K562 (cell line): ENCODE results near the gene PGF. TPM values are rescaled to one million over a fixed set of nuclear protein-coding genes. Genes with fewer than 3 reads are reported as not detected.

ENCODE experiments used
- BRD9 ChIP-seq: fragments of 450-650 bp; IDR thresholded peaks from 2 replicates; pipeline ENCODE4 v1.6.1; 2018; ENCODE audit warnings: low read depth; ENCODE audit not compliant: partially characterized antibody
- DPF2 ChIP-seq: fragments of 450-650 bp; IDR thresholded peaks from 2 replicates; pipeline ENCODE4 v1.6.1; 2016
- E2F6 ChIP-seq, 2 experiments: IDR thresholded peaks; 2 replicates each; pipeline ENCODE4 v1.6.1; 2011; ENCODE audit warnings: borderline replicate concordance in 1 of 2, control low read depth in 1 of 2, low read depth in 1 of 2, low read length in 1 of 2, mild to moderate bottlenecking in 1 of 2, mixed read lengths in 1 of 2, moderate library complexity in 1 of 2; ENCODE audit not compliant: insufficient read depth in 1 of 2, insufficient read length in 1 of 2, poor library complexity in 1 of 2, severe bottlenecking in 1 of 2; ENCODE audit errors: extremely low read depth in 1 of 2
- HMBOX1 ChIP-seq: sonication (generic); IDR thresholded peaks from 2 replicates; pipeline ENCODE4 v1.6.1; 2016
- JUNB ChIP-seq: fragments of 450-650 bp; formaldehyde crosslinking; conservative IDR thresholded peaks from 2 replicates; pipeline ENCODE4 v1.4.0; 2020; ENCODE audit warnings: mild to moderate bottlenecking
- NFATC3 ChIP-seq: fragments of 450-650 bp; IDR thresholded peaks from 2 replicates; pipeline ENCODE4 v1.6.1; 2017; ENCODE audit warnings: mild to moderate bottlenecking
- POLR3A ChIP-seq: IDR thresholded peaks from 2 replicates; pipeline ENCODE4 v1.6.1; 2011; ENCODE audit warnings: borderline replicate concordance, mild to moderate bottlenecking, moderate library complexity; ENCODE audit not compliant: insufficient read length, insufficient read depth; ENCODE audit errors: extremely low read depth
- RAD21 ChIP-seq, 2 experiments: fragments of 250-450 bp in 1 of 2; fragments of 450-650 bp in 1 of 2; sonication (Bioruptor Pico) in 1 of 2; formaldehyde crosslinking in 1 of 2; IDR thresholded peaks in 1 of 2; conservative IDR thresholded peaks in 1 of 2; 2 replicates each; pipeline versions ENCODE4 v1.4.0 to v1.8.0; 2020 to 2022; ENCODE audit warnings: mild to moderate bottlenecking in 2 of 2, moderate library complexity in 1 of 2
- SAFB ChIP-seq: fragments of 200-400 bp; formaldehyde crosslinking; IDR thresholded peaks from 2 replicates; pipeline ENCODE4 v1.6.1; 2017; ENCODE audit warnings: low read depth, low read length, borderline replicate concordance
- SREBF2 ChIP-seq: sonication (generic); formaldehyde crosslinking; IDR thresholded peaks from 2 replicates; pipeline ENCODE4 v1.4.0; 2020; ENCODE audit warnings: mild to moderate bottlenecking, missing genetic modification reagents
- TGIF2 ChIP-seq: sonication (generic); formaldehyde crosslinking; IDR thresholded peaks from 2 replicates; pipeline ENCODE4 v1.8.1; 2022; ENCODE audit warnings: mild to moderate bottlenecking, missing genetic modification reagents, moderate library complexity
- TOE1 ChIP-seq, 2 experiments: fragments of 450-650 bp in 1 of 2; sonication (generic) in 1 of 2; formaldehyde crosslinking in 1 of 2; IDR thresholded peaks; 2 replicates each; pipeline versions ENCODE4 v1.7.1 to v1.8.0; 2016 to 2022; ENCODE audit warnings: borderline replicate concordance in 2 of 2, mild to moderate bottlenecking in 2 of 2, antibody characterized with exemption in 1 of 2, inconsistent platforms in 1 of 2, low read depth in 1 of 2, missing genetic modification reagents in 1 of 2, moderate library complexity in 1 of 2
- polyA plus RNA-seq, 8 experiments: library from polyadenylated mRNA; depleted of rRNA in 4 of 8; stranded (reverse) in 5 of 8; unstranded in 3 of 8; fragments of >200 nt; fragmentation: Nextera tagmentation in 2 of 8; fragmentation: Illumina TruSeq in 1 of 8; extraction: Ambion mirVana in 2 of 8; extraction: Trizol in 1 of 8; gene quantifications; 2 replicates each; pipeline versions ENCODE4 v1.2.1 to v1.2.3, GENCODE V29; 2011 to 2014; ENCODE audit warnings: inconsistent platforms in 1 of 8, missing spikeins in 1 of 8
- total RNA-seq, 7 experiments: library from RNA; depleted of rRNA in 6 of 7; stranded (reverse); fragments of >200 nt in 6 of 7; fragmentation: Illumina TruSeq in 2 of 7; extraction: Trizol in 2 of 7; gene quantifications; 2 replicates each; pipeline versions ENCODE4 v1.2.1 to v1.2.3, GENCODE V29; 2011 to 2021; ENCODE audit warnings: low replicate concordance in 1 of 7
- TF ChIP-seq, protein P1 (sequence below), 2 experiments: fragments of 450-650 bp in 1 of 2; sonication (generic) in 1 of 2; formaldehyde crosslinking in 1 of 2; IDR thresholded peaks; 2 replicates each; pipeline versions ENCODE4 v1.7.1 to v1.9.0; 2016 to 2022; ENCODE audit warnings: inconsistent platforms in 1 of 2, mild to moderate bottlenecking in 1 of 2, missing genetic modification reagents in 1 of 2

Gene PGF
- total and polyA plus RNA-seq, 9 of the 15 experiments (the other 6 are each of a cell fraction or from before 2014, with no cell fraction given): 0.04 to 0.44 (median 0.18) TPM

- TF ChIP-seq, protein P1, sequence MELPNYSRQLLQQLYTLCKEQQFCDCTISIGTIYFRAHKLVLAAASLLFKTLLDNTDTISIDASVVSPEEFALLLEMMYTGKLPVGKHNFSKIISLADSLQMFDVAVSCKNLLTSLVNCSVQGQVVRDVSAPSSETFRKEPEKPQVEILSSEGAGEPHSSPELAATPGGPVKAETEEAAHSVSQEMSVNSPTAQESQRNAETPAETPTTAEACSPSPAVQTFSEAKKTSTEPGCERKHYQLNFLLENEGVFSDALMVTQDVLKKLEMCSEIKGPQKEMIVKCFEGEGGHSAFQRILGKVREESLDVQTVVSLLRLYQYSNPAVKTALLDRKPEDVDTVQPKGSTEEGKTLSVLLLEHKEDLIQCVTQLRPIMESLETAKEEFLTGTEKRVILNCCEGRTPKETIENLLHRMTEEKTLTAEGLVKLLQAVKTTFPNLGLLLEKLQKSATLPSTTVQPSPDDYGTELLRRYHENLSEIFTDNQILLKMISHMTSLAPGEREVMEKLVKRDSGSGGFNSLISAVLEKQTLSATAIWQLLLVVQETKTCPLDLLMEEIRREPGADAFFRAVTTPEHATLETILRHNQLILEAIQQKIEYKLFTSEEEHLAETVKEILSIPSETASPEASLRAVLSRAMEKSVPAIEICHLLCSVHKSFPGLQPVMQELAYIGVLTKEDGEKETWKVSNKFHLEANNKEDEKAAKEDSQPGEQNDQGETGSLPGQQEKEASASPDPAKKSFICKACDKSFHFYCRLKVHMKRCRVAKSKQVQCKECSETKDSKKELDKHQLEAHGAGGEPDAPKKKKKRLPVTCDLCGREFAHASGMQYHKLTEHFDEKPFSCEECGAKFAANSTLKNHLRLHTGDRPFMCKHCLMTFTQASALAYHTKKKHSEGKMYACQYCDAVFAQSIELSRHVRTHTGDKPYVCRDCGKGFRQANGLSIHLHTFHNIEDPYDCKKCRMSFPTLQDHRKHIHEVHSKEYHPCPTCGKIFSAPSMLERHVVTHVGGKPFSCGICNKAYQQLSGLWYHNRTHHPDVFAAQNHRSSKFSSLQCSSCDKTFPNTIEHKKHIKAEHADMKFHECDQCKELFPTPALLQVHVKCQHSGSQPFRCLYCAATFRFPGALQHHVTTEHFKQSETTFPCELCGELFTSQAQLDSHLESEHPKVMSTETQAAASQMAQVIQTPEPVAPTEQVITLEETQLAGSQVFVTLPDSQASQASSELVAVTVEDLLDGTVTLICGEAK (IDR thresholded peaks at IDR 0.05): no peak
- TF ChIP-seq, protein P1 (CRISPR knock-in tag; IDR thresholded peaks at IDR 0.05): no peak
- TF ChIP-seq E2F6 (IDR thresholded peaks at IDR 0.05; ENCODE audit: borderline replicate concordance in 1 of 2, extremely low read depth in 1 of 2, insufficient read depth in 1 of 2, insufficient read length in 1 of 2, low read depth in 1 of 2, low read length in 1 of 2, poor library complexity in 1 of 2, severe bottlenecking in 1 of 2) (peak in 1 of 2 experiments; percentile 59), TOE1 (IDR thresholded peaks at IDR 0.05; ENCODE audit: borderline replicate concordance) (no peak), TOE1 (CRISPR knock-in tag; IDR thresholded peaks at IDR 0.05; ENCODE audit: borderline replicate concordance, low read depth) (no peak), POLR3A (no peak), DPF2 (no peak), NFATC3 (no peak), BRD9 (no peak), TGIF2 (CRISPR knock-in tag) (no peak), JUNB (CRISPR knock-in tag) (no peak), SREBF2 (CRISPR knock-in tag) (no peak), RAD21 (CRISPR knock-in tag; conservative IDR thresholded peaks at IDR 0.05 in 1 of 2, IDR thresholded peaks at IDR 0.05 in 1 of 2) (peak; percentile 67 to 77), HMBOX1 (no peak), SAFB (peak; percentile 72; the same call in 1 of the 2 replicates)
Measured at GRCh38 chr14:74905595-74906142, 49.7 kb downstream of the PGF start (continued).
